SIG-M5 treated with dmso at 0.1 percent for 504 hours (cell line): ENCODE data around the gene TAF9.
"Not testable (repeated sequence)": the region's sequence is repeated elsewhere in the genome, so short reads cannot be mapped to it uniquely, and the experiment has no call there.

Experiments used
- DNase-seq: peaks from one replicate; lab custom pipeline; 2025; ENCODE audit not compliant: unreplicated experiment; lab: John Stamatoyannopoulos, UW

The TAF9 gene

DNA sequence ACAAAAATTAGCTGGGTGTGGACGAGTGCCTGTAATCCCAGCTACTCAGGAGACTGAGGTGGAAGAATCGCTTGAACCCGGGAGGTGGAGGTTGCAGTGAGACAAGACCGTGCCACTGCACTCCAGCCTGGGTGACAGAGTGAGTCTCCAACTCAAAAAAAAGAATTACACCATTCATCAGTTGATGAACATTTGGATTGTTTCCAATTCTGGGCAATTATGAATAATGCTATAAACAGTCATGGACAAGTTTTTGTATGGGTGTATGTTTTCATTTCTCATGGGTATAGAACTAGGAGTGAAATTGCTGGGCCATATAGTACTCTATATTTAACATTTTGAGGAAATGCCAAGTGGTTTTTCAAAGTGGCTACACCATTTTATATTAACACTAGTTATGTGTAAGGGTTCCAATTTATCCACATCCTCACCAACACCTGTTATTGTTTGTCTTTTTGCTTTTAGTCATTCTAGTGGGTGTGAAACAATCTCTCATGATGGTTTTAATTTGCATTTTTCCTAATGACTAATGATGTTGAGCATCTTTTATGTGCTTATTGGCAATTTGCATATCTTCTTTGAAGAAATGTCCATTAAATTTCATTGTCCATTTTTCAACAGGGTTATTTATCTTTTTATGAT lies 27.7 kb downstream of the TAF9 start:
- no peak for DNase-seq

DNA sequence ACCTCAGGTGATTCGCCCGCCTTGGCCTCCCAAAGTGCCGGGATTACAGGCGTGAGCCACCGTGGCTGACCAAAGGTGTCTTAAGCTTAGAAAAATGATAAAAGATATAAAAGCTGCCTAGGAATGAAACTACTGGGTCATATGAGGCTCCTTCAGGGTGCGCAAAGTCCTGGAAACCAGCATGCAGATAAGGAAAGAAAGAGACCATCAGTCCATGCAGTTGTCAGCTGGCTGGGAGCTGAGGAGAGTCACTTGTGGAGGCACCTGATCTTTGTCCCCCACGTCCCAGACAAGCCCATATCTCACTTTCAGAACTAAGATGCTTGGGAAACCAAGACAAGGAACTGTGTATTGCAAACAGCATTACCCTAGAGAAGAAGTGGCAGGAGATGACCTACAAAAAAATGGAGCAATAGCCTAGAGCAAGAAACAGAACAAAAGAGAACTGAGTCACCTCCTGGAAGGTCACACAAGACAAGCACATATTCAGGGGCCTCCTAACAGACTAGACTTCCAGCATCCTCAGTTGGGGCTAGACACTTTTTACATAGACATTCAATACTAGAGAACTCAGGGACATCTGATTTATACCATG lies 33.9 kb downstream of the TAF9 start:
- DNase-seq = peak; percentile 78

DNA sequence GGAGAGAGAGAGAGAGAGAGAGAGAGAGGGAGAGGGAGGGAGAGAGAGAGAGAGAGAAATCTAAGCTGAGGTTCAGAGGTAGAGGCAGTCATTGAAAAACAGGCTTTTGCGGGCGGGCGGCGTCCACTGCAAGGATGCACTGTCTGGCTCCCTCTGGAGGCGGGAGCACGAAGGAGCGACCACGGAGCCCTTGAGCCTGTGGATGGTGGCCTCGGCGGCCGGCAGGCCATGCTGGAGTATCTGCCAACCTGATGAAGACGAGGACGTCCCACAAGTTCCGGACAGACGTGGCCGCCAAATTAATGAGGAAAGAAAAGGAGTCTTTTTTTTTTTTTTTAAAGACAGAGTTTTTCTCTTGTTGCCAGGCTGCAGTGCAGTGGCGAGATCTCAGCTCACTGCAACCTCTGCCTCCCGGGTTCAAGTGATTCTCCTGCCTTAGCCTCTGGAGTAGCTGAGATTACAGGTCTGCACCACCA lies 34.5 kb downstream of the TAF9 start:
- peak; percentile 76 for DNase-seq

DNA sequence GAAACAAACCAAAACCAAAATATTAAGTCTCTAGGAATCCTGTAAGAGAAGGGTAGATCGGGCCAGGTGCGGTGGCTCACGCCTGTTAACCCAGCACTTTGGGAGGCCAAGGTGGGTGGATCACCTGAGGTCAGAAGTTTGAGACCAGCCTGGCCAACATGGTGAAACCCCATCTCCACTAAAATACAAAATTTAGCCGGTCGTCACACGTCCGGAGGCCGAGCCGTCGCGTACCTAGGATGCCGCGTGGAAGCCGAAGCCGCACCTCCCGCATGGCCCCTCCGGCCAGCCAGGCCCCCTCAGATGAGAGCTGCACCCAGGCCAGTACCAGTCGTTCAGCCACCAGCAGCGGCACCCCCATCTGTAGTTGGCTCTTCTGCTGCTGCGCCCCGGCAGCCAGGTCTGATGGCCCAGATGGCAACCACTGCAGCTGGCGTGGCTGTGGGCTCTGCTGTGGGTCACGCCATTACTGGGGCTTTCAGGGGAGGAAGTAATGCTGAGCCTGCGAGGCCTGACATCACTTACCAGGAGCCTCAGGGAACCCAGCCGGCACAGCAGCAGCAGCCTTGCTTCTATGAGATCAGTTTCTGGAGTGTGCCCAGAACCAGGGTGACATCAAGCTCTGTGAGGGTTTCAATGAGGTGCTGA lies 35.5 kb downstream of the TAF9 start:
- DNase-seq = not testable (repeated sequence)

DNA sequence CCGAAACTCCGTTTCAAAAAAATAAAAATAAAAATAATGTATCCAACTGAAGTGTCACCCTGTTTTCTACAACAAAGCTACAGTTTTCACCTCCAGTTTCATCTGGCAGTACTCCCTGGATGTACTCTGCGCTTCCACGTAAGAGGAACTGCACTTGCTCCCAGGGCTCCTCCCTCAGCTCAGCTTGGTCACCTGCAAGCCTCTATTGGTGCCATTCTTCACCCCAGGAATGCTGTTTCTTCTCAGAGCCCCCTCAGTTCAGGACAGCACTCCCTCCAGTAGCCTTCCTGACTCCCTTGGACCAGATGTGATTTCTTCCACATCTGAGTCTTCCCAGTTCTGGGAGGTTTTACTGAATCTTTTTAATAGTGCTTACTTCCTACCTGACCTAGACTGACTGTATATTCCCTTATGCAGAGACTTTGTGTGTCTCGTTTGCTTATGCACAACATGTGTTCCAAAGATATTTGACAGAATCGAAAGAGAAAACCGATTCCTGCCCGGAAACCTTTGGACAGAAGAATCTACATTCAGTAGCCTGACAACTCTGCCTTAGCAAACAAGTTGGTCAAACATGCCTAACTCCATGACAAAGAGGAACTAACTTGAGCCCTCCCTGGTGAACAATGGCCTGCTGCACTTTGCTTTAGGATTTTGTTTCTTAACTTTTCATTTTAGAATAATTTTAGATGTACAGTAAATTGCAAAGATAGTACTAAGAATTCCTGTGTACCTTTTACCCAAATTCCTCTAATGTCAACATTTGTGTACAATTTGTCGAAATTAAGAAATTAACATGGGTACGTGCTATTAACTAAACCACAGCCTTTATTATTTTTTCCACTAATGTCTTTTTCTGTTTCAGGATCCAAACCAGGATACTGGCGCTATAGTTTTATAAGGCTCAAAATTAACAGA lies 37.5 kb downstream of the TAF9 start:
- DNase-seq = peak; percentile 55

DNA sequence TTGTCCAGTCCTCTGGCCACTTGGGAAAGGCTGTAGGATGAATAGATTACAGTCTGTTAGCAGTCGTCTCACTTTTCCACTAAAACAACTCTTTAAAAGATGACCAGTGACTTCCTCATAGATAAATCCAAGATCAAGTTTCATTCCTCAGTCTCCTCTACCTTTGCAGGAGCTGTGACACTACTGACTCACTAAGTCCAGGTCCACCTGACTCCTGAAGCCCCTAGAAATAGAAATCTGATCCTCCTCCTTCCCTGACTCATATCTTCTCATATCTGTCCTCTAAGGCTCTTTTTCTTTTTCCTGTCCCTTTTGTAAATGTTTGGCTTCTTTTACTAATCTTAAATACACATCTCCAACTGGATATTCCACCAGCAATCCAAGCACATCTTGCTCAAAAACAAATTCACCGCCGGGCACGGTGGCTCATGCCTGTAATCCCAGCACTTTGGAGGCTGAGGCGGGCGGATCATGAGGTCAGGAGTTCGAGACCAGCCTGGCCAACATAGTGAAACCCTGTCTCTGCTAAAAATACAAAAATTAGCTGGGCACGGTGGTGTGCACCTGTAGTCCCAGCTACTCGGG lies 39.3 kb downstream of the TAF9 start:
- DNase-seq = peak; percentile 45

DNA sequence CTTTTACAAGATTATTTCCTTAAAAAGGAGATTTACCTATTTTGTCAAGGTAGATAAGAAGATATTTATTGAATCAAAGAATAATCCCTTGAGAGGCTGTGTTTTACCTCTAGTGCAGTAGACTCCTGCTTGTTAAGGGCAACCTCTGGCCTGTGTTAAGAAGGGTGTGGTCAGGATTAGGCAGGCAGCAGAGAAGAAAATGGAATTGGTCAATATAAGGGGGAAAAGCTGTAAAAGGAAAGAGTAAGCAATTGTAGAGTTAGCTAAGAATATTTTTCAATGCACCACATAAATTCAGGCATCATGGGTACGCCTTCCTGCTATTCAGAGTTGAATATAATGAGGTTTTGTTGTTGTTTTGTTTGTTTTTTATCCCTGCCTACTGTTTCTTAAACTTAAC lies 43.0 kb downstream of the TAF9 start:
- DNase-seq = no peak

DNA sequence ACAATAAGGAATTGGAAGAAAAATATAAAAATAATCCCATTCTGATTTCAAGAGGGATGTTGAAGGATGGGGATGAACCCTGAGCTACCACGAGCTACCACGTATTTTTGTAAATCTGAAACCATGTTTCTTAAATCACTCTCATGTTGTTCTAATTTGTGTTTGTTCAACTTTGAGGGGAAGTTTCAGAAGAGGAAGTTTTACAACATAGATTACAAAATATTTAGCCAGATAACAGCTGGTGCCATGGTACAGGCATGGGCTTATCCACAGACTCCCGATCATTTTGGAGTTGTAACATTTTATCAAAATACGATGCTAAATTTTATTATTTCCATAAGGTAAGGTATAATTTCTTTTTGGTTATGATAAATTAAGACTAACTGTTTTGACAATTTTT lies 51.9 kb downstream of the TAF9 start:
- DNase-seq = peak; percentile 52

DNA sequence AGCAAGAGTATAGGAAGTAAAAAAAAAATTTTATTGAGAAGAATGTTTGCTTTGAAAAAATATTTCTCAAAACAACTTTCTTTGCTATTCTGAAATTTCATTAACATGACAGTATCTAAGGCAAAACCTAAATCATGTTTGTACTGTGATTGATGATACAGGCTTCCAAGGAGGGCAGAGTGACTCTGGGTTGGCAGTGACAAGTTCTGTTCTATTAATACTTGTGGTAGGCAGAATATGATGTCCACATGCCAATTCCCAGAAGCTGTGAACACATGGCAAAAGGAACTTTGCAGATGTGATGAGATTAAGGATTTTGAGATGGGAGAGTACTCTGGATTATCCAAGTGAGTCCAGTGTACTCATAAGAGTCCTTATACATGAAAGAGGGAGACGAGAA lies 53.3 kb downstream of the TAF9 start:
- no peak for DNase-seq
